ENCODE results near the gene FBLN1. TPM values are rescaled to one million over a fixed set of nuclear protein-coding genes. Genes with fewer than 3 reads are reported as not detected.

FBLN1 gene
- total RNA-seq, 1 donor from 2014 or later, result 211 TPM

DNA sequence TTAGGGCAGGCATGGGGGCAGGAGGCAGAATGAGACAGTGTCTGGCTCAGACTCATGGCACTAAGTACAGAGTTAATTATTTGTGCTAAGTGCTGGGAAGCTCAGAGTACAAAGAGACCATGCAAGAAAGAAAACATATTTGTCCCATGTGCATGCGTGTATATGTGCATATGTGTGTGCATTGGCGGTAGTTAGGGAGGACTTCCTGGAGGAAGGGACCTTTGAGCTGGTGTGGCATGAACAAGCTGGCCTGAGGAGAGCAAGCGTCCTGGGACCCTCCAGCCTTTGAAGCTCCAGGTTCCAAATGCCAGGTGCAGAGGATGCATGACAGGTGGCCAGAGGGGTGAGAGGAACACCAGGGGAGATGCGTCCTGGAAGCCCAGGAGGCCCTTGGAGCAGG lies 6.1 kb downstream of the FBLN1 start:
- DNase-seq (ENCODE audit: extremely low spot score, unreplicated experiment), result no peak
- Mint-ChIP-seq H3K4me3 (ENCODE audit: unreplicated experiment) (no peak overlapping the region), H3K27ac (ENCODE audit: unreplicated experiment) (no peak overlapping the region), H3K27me3 (ENCODE audit: unreplicated experiment) (no peaks in the 10 kb centered on the region), H3K4me1 (ENCODE audit: unreplicated experiment) (peaks cover 69% of the 10 kb centered on the region), H3K36me3 (ENCODE audit: unreplicated experiment) (no peaks in the 10 kb centered on the region), H3K9me3 (ENCODE audit: unreplicated experiment) (no peaks in the 10 kb centered on the region)
- TF ChIP-seq, protein P1, sequence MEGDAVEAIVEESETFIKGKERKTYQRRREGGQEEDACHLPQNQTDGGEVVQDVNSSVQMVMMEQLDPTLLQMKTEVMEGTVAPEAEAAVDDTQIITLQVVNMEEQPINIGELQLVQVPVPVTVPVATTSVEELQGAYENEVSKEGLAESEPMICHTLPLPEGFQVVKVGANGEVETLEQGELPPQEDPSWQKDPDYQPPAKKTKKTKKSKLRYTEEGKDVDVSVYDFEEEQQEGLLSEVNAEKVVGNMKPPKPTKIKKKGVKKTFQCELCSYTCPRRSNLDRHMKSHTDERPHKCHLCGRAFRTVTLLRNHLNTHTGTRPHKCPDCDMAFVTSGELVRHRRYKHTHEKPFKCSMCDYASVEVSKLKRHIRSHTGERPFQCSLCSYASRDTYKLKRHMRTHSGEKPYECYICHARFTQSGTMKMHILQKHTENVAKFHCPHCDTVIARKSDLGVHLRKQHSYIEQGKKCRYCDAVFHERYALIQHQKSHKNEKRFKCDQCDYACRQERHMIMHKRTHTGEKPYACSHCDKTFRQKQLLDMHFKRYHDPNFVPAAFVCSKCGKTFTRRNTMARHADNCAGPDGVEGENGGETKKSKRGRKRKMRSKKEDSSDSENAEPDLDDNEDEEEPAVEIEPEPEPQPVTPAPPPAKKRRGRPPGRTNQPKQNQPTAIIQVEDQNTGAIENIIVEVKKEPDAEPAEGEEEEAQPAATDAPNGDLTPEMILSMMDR (IDR thresholded peaks at IDR 0.05), result no peak

DNA sequence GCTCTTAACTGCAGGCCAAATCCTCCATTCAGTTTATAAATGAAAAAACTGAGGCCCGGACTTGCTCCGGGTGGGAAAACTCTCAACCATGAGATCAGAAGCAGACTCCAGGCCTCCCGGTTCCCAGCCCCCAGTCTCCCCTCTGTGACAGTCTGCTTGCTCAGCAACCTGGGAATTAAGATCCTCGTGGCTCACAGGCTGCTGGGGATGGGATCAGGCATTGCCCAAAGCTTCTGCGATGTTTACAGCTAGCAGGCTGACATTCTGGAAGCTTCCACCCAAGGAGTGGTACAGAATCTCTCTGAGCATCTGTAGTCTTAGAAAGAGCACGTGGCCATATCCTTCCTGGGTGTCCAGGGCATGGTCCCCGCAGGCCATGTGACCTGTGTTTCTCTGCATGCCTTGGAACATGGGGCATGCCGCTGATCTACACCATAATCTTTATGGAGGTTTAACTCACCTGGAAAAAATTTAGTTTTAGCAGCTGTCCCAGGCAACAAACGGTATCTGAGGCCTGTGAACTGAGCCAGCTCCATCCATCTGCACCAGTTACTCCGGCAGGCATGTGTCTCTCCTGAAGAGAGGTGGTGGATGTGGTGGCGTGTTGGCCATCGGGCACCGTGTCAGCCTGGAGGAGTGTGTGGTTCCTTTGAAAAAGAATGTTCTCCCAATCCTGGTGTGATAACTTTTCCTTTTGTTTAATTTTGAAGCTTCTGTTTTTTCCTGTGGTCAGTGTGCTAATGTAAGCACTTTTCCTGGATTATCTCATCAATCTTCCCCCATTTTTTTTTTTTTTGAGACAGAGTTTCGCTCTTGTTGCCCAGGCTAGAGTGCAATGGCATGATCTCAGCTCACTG lies 7.9 kb downstream of the FBLN1 start:
- TF ChIP-seq, protein P1 (IDR thresholded peaks at IDR 0.05), result no peak
- H3K27ac Mint-ChIP-seq (ENCODE audit: unreplicated experiment), result peak overlapping the region; percentile 94
- DNase-seq (ENCODE audit: extremely low spot score, unreplicated experiment), result no peak
- H3K27me3 Mint-ChIP-seq (ENCODE audit: unreplicated experiment), result no peaks in the 10 kb centered on the region
- no peaks in the 10 kb centered on the region for H3K36me3 Mint-ChIP-seq (ENCODE audit: unreplicated experiment)
- H3K4me1 Mint-ChIP-seq (ENCODE audit: unreplicated experiment), result peaks cover 64% of the 10 kb centered on the region
- H3K9me3 Mint-ChIP-seq (ENCODE audit: unreplicated experiment), result no peaks in the 10 kb centered on the region
- H3K4me3 Mint-ChIP-seq (ENCODE audit: unreplicated experiment), result no peak overlapping the region

DNA sequence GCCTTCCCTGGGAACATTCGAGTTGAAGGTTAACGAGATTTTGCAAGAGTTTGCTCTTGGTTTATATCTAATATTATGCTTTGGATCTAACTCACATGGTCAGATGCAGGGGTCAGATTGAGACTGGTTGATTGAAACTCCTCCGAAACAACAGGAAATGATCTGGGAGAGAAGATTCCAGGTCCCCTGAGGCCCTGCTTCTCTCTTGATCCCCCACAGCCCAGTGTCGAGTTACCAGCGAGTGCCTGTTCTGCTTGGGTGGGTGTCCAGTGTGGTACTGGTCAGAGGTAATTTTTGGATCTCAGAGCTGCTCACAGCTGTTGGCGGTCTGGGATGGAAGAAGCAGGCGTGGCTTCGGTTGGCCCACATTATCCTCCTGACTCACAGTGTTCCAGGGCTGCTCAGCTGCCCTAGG lies 9.2 kb downstream of the FBLN1 start:
- Mint-ChIP-seq H3K4me1 (ENCODE audit: unreplicated experiment) (peaks cover 65% of the 10 kb centered on the region), H3K36me3 (ENCODE audit: unreplicated experiment) (no peaks in the 10 kb centered on the region), H3K4me3 (ENCODE audit: unreplicated experiment) (peak overlapping the region; percentile 8), H3K27ac (ENCODE audit: unreplicated experiment) (peak overlapping the region; percentile 94), H3K9me3 (ENCODE audit: unreplicated experiment) (no peaks in the 10 kb centered on the region), H3K27me3 (ENCODE audit: unreplicated experiment) (no peaks in the 10 kb centered on the region)
- TF ChIP-seq, protein P1 (IDR thresholded peaks at IDR 0.05), result no peak
- DNase-seq (ENCODE audit: extremely low spot score, unreplicated experiment), result no peak

DNA sequence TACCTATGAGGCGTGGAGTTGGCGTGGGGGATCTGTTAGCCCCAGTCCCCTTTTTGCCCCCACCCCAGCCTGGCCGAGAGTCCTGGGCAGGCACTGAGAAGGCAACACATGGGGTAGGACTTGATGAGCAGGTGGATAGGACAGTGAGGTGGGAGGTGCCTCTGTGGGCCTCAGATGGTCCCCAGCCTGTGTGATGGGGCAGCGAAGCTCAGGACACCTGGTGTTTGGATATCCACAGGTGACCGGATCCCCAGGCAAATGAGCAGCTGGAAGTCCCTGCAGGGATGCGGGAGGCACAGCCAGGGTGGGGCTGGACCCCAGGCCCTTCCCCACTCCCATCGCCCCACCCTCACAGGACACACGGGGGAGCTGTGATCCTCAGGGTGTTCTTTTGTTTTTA lies 9.7 kb downstream of the FBLN1 start:
- H3K36me3 Mint-ChIP-seq (ENCODE audit: unreplicated experiment), result no peaks in the 10 kb centered on the region
- H3K27ac Mint-ChIP-seq (ENCODE audit: unreplicated experiment), result peak overlapping the region; percentile 94
- H3K9me3 Mint-ChIP-seq (ENCODE audit: unreplicated experiment), result no peaks in the 10 kb centered on the region
- no peaks in the 10 kb centered on the region for H3K27me3 Mint-ChIP-seq (ENCODE audit: unreplicated experiment)
- H3K4me1 Mint-ChIP-seq (ENCODE audit: unreplicated experiment), result peaks cover 65% of the 10 kb centered on the region
- peak overlapping the region; percentile 8 for H3K4me3 Mint-ChIP-seq (ENCODE audit: unreplicated experiment)
- TF ChIP-seq, protein P1 (IDR thresholded peaks at IDR 0.05), result no peak
- DNase-seq (ENCODE audit: extremely low spot score, unreplicated experiment), result no peak

DNA sequence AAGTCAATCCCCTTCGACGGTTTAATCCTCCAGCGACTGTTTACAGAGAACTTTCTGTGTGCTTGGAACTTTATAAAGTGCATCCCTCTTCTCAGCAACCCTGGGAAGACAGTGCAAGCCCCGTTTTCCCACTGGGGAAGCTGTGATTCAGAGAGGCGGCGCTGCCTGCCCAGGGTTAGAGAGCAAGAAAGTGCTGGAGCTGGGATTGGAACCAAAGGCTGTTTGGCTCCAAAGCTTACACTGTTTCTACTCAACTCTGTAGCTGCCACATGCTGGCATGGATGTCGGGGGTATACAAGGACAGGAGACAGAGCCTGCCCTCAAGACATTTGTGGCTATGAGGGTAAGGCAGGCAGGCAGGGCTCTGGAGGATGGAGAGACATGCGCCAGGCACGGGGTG lies 13.0 kb downstream of the FBLN1 start:
- no peak for DNase-seq (ENCODE audit: extremely low spot score, unreplicated experiment)
- Mint-ChIP-seq H3K4me3 (ENCODE audit: unreplicated experiment) (no peak overlapping the region), H3K4me1 (ENCODE audit: unreplicated experiment) (peaks cover 66% of the 10 kb centered on the region), H3K9me3 (ENCODE audit: unreplicated experiment) (no peaks in the 10 kb centered on the region), H3K27ac (ENCODE audit: unreplicated experiment) (peak overlapping the region; percentile 65), H3K27me3 (ENCODE audit: unreplicated experiment) (no peaks in the 10 kb centered on the region), H3K36me3 (ENCODE audit: unreplicated experiment) (peaks cover 6% of the 10 kb centered on the region)
- TF ChIP-seq, protein P1 (IDR thresholded peaks at IDR 0.05), result no peak

Measured in osteocyte (in vitro differentiated cells).